Middle frontal gyrus (tissue), 1 donor: ENCODE measurements around the gene TMX3.

Experiments used
- DNase-seq: peaks from one replicate; pipeline ENCODE4 v3.0.0-alpha.2; 2015; ENCODE audit warnings: low spot score; ENCODE audit errors: extremely low spot score

The TMX3 gene, protein sequence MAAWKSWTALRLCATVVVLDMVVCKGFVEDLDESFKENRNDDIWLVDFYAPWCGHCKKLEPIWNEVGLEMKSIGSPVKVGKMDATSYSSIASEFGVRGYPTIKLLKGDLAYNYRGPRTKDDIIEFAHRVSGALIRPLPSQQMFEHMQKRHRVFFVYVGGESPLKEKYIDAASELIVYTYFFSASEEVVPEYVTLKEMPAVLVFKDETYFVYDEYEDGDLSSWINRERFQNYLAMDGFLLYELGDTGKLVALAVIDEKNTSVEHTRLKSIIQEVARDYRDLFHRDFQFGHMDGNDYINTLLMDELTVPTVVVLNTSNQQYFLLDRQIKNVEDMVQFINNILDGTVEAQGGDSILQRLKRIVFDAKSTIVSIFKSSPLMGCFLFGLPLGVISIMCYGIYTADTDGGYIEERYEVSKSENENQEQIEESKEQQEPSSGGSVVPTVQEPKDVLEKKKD

GRCh38 chr18:68714712-68715496, at the start of gene TMX3:
TMX3 (minus strand) TSS chr18:68715108; CDS start chr18:68714981, 127 bp downstream.
- peak; percentile 85 for DNase-seq

- DNase-seq, result no peak
Measured at GRCh38 chr18:68764016-68764415, 49.1 kb upstream of the TMX3 start.

DNA sequence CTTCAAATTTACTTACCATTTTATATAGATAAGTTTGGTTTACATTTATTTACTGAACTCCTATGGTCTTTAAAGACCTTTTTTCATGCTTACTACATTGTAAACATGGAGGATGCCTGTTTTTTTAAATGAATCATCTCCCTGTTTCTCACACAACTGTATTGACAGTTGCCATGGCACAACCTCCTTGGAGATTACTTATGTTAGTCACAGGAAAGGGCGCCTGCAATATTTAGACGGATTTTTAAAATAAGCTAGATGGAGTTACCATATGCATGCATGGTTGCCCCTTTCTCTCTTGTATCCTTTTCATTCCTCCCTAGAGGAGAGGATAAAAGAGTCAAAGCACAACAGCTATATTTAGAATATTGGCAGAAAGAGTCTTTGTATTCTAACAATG, 48.2 kb upstream of the TMX3 start:
- DNase-seq, result no peak

DNA sequence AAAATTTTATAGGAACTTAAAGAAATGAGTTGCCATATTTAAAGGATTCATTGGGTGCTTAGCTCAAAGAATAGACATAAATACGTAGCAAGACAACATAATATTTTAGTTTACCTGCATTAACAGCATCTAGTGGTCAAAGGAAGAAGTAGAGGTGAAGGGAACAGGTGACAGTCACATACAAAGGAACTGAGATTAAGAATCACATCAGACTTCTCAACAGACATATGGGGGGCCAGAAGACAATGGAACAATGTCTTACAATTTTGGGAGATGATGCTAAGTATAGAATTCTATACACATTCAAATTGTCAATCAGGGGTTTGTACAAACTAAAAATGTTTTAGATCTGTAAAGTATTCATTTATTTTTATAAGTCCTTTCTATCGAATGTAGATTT, 44.4 kb upstream of the TMX3 start:
- DNase-seq, result no peak

DNA sequence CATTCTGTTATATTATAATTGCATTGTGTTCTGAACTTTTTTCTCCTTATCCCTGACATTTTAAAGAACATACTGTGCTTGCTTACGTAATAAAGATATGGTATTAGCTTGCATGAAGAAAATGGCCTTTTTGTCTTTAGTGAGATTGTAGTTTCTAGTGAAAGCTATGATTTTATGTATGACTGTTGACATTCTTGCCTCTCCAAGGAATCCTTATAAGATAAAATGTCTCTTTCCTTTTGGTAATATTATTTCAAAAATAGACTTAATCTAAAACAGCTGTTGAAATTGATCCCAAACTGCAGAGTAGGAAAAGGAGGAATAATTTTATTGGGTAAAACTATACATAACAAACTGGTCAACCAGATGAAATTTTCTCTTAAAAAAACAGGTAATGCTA, 42.2 kb upstream of the TMX3 start:
- no peak for DNase-seq

DNA sequence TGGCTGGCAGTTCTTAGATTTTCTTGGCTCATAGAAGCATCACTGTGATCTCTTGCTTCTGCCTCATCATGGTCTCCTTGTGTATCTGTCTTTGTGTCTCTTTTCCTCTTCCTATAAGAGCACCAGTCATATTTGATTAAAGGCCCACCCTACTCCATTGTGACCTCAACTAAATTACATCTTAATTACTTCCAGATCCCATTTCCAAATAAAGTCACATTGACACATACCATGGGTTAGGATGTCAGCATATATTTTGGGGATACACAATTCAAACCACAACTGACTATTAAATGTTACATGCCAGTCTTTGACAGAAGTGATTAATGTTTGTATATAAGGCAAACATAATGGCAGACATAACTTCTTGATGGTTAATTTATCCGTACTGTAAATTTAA, 27.3 kb upstream of the TMX3 start:
- no peak for DNase-seq

DNA sequence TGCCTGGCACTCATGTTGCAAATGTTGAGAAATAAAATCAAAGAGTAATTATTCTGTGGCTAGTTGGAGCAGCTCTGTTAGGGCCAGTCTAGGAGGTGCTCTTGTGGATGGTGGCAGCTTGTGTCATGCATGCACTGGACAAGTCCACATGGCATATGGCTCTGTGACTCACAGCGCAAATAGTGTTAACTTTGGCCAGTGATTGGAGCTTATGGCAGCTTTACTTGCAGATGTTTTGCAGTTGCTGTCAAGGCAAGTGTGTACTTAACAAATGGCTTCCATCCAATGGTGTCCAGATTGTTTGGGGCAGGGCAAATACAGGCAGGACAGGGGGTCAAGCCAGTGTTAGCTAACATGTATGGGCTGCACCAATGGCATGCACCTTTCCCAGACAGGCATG, 26.1 kb upstream of the TMX3 start:
- no peak for DNase-seq

DNA sequence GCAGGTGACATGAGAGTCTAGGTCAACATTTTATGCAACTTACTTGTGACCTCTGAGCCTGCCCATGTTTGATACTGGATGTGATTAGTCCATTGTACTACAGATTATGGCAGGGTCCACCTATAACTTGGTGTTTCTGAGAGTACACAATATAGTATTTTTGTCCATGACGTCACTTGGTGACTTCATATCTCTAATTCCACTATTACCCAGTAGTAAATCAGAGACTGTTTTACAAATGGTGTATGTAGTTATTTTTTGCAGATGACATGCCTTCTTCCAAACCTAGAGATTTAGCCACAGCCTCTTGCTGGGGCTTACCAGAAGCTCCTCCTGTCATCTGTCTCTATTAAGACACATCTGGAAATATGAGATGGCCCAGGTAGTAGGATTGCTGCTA, 24.6 kb upstream of the TMX3 start:
- DNase-seq, result no peak

DNA sequence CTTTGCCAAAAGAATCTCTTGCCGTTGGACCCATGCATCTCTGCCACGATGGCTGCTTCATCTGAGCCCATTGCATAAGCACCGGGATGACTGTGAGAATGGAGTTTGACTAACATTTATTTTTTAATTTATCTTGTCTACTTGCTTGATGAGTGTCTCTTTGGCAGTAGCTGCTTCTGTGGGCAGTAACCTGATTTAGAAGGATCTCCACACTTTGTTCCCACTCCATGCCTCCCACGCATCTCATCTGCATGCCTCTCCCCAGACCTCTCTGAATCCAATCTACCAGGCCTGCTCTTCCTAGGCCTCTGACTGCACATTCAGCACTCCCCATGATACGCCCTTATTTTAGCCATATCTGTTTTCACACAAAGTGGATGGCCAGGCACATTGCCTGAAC, 23.7 kb upstream of the TMX3 start:
- no peak for DNase-seq

GRCh38 chr18:68735483-68736343, 20.8 kb upstream of the TMX3 start:
- DNase-seq, result peak; percentile 49

DNA sequence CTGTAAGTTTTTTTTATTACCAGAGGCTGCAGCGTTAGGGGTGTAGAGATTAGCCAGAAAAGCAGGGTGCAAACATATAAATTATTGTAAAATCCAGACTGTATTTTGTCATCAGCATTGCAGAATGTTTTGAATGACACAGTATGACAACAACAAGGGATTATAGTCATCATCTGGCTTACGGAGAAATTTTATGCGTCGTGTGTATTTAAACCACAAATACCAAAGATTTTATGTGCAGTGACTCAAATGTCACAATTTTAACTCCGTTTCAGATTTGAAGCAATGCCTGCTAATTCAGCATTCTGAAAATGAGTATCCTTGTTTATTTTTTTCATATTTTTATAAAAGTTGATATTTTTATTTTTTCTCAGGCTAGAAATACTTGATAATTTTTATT, 19.4 kb upstream of the TMX3 start:
- no peak for DNase-seq

DNA sequence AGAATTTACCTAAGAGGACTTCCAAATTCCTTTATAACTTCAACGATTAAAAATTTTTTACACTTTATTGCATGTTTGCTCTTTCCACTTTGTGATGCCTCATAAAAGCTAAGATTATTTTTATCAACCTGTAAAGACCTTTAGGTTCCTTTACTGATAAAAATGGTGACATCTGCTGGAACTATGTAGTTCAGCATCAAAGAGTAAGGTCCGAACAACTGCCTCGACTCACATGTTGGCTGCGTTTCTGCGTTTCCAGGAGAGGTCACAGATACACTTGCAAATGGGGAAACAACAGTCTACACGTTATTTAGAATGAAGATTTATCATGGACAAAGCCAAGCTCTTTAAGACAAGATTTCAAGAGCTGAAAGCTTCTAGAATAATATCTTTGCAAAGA, 18.8 kb upstream of the TMX3 start:
- no peak for DNase-seq

DNA sequence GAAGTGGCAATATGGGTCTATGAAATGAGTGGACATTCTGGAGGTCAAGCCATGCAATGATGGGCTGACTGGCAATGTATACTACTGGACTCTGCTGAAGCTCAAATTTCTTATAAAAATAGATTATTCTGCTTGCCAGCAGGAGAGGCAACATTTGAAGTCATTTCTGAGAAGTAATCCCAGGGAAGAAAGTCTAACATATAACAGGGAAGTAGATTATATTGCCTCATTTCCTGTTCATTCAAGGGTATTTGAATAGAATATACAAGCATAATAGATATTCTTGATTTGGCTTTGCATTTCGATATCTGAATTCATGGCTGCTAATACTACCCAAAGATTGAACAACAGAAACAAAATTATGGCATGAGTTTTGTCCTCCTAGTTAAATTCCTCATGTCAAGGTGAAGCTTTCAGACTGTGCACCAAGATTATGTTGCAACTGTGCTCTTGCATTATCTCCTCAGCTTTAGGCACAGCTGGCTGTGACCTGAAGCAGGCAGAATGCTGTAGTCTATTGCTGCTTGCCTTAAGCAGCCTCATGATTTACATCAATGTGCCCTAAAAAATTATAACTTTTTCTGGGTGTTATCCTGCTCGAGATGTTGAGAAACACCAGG, 13.3 kb upstream of the TMX3 start:
- no peak for DNase-seq

DNA sequence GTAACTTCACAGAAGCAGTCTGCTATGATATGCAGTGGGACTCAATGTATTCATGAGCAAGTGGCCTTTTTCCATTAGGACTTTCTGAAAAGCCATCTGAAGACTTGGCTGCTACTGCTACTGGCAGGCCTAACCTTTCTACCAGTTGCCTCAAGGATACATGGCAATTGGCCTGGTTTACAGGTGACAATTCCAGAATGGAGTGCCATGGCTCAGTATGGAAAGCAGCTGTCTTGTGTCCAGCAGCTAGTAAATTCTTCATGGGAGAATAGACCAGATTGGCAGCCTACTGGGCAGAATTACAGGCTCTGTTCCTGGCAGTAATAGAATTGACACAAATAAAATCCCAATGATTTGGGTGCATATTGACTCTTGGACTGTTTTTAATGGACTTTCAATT, 12.6 kb upstream of the TMX3 start:
- no peak for DNase-seq

- no peak for DNase-seq
Measured at GRCh38 chr18:68725346-68725745, 10.4 kb upstream of the TMX3 start.

- DNase-seq, result no peak
Measured at GRCh38 chr18:68724021-68724420, 9.1 kb upstream of the TMX3 start.

- no peak for DNase-seq
Measured at GRCh38 chr18:68723539-68723938, 8.6 kb upstream of the TMX3 start.

DNA sequence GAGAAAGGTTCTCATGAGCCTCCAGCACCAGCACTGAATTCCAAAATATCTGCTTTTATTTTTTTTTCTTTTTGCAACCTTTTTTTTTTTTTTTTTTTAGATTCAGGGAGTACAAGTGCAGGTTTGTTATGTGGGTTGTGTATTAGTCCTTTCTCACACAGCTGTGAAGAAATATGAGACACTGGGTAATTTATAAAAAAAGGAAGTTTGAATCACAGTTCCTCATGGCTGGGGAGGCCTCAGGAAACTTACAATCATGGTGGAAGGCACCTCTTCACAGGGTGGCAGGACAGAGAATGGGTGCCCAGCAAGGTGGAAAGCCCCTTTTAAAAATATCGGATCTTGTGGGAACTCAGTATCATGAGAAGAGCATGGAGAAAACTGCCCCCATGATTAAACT, 7.9 kb upstream of the TMX3 start:
- DNase-seq, result no peak

- DNase-seq, result no peak
Measured at GRCh38 chr18:68721681-68722583, 7.0 kb upstream of the TMX3 start.

GRCh38 chr18:68714366-68714711, 569 bp downstream of the TMX3 start:
- no peak for DNase-seq
